NCI-H460 (cell line): ENCODE measurements around the gene SYNPR. TPM values are rescaled to one million over a fixed set of nuclear protein-coding genes. Genes with fewer than 3 reads are reported as not detected.
A peak's percentile ranks its signal among the peaks of the same experiment; 100 is the strongest.

Source experiments
- DNase-seq: peaks from one replicate; pipeline ENCODE4 v3.0.0-alpha.2; 2016; ENCODE audit warnings: low read depth; ENCODE audit errors: extremely low read depth
- total RNA-seq: library from RNA; depleted of rRNA; stranded (reverse); fragments of >200 nt; shearing (Covaris generic); gene quantifications from 2 replicates; pipeline ENCODE4 v1.2.3, GENCODE V29; 2014

Gene SYNPR
- total RNA-seq, 1 experiment from 2014 or later: not detected

DNA sequence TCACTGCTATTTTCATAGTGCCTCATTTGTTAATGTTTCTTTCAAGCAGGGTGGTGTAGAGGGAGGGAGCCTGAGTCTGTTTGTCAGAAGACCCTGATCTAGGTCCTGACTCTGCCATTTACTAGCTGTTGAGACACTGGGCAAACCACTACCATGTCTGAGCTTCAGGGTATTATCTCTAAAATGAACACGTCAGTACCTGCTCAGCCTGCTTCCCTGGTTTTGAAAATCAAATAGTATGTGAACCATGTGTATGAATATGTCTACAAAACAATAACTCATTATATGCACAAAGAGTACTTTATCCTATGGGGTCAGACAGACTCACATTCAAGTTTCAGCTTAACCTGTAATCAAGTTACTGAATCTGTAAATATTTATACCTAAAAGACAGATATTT, 25.1 kb downstream of the SYNPR start:
- DNase-seq: no peak

- no peak for DNase-seq
Measured at GRCh38 chr3:63304421-63304820, 26.3 kb downstream of the SYNPR start.

DNA sequence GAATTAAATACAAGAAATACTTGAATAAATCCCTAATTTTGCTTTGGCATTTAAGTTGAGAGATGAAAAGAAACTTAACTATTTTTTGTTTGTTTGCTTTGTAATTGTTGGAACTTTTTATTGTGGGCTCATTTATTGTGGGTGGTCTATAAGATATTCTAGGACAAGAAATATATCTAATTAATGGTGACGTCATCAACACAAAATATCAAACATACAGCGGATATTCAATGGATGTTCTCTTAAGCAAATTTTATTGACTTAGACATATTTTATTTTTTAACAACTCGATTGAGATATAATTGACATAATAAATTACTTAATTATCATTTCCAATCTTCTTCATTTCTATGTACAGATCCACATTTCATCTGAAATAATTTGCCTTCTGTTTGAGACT, 30.0 kb downstream of the SYNPR start:
- DNase-seq: no peak

DNA sequence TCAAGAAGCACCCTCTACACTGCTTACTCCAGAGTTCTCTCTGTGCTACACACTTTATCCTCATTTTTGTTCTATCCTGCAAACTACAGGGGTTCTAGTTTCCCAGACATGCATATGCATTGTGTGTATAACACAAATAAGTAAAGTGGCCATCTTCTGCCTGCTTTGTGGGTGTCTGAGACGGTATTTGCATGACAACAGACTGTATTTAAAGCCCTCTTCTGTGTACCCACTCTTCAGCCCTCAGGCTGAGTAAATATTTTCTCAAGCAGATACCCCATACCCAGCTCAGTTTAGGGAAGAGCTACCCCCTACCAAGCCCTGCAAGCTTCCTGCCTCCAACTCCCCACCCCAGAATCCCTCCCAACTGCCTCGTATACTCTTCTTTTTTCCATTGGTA, 31.7 kb downstream of the SYNPR start:
- no peak for DNase-seq

DNA sequence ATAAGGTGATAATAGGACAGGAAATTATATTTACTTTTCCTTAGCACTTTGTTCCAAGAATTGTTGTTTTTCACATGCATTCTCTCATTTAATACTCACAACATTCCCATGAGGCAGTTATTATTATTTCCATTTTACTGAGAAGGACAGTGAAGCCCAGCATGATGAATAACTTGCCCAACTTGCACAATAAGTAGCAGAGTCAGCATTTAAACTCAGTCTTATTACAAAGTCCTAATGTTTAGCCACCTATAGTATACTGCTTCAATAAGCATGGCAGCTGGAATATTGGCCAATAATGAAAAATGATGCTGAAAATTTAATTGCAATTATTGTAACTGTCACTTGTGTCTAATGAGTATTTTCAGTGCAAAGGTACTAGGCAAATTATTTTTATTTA, 45.7 kb downstream of the SYNPR start:
- no peak for DNase-seq

DNA sequence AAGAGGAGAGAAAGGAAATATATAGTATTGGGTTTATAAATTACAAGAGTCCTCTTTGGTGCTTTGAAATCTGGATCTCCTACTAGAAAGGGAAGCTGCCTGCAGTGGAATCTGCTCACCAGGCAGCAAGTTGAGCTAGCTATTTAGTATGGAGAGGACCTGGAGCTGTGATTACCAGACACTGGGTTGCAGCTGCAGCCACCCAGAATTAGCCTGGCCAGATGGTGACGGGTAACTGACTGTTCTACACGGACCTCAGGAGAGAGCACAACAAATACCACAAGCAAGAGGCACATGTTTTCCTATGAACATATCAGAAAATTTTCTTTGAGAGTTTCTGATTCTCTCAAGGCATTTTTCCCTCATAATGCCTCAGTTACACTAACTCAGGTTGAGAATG, 46.5 kb downstream of the SYNPR start:
- DNase-seq: no peak

- DNase-seq: no peak
Measured at GRCh38 chr3:63325386-63325785, 47.3 kb downstream of the SYNPR start.

DNA sequence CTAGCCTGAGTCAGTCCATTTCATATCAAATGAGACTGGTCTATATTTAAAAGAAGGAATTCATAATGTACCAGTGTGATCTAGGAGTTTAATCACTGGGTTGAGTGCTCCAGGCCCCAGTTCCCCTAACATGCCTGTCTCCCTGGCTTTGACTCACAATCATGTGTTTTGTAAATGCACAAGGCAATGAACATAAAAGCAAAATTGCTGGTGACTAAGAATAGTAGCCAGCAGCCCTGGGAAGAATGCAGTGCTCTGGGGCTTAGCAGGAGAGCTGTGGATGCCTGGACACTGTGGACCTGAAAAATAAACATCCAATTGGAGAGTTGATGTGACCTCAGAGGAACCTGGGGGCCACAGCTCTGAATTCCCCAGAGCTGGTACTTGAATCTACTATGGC, 50.3 kb downstream of the SYNPR start:
- DNase-seq: no peak

DNA sequence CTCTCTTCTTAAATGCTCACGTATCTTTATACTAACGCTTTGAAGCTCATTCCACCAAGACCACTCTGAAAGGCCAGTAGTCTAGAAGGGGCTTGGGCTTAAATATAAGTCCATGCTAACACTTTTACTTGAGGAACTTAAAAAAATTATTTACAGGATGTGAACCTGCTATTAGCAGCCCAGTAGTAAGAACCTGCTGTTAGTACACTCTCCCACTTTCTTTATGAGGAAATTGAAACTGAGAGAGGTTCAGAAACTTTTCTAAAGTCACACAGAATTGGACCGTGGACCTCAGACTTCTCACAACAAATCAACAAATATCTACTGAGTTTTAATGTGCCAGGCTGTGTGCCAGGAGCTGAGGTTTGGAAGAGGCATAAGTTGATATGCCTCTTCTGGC, 53.4 kb downstream of the SYNPR start:
- DNase-seq: no peak

GRCh38 chr3:63333815-63334214, 55.7 kb downstream of the SYNPR start:
- DNase-seq: no peak

DNA sequence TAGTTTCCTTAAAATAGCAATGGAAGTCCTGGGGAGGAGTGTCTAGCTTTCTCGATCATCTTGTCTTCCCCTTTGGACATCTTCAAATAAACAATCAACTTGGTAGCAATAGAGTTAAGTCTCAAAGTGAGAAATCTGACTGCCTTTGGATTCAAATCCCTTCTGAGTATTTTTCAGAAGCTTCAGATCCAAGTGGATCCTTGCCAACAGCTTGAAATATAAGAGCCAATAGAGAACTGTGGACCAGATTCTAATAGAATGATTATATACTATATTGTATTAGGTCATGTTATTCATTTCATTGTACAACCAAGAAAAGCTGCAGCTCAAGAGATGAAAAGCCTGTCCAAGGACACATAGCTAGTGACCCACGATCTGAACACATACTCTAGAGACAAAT, 60.2 kb downstream of the SYNPR start:
- DNase-seq: no peak

DNA sequence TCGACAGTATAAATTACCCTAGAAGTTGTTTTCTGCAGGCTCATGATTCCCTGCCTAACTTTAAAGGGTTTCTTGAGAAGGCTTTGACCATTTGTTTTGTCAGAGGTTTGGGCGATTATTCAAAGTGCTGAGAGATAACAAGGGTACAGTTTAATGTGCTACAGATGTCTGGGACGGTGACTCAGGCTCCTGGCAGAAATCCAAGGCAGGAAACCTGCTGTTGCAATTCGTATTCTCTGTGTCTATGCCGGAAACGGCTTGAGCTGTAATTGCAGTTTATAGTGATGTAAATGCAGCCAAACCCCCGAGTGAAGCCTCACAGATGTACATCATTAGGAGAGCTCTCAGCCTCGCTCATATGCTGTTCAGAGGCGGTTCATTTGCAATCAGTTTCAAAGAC, 65.6 kb downstream of the SYNPR start:
- DNase-seq: peak; percentile 83

DNA sequence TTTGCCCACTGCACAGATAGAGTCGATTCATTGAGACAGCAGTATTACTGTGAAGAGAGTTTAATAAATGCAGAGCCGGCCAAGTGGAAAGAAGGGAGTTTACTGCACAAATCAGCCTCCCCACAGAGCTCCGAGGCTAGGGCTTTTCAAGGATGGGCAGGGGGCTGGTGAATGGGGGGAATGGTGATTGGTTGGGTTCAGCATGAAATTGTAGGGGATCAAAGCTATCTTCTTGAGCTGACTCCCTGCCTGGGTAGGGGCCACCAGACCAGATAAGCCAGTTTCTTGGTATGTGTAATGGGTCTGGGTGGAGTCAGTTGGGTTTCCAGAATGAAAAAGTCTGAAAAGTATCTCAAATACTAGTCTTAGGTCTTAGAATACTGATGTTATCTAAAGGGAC, 66.6 kb downstream of the SYNPR start:
- DNase-seq: no peak

- peak; percentile 61 for DNase-seq
Measured at GRCh38 chr3:63349583-63350573, 71.8 kb downstream of the SYNPR start.

DNA sequence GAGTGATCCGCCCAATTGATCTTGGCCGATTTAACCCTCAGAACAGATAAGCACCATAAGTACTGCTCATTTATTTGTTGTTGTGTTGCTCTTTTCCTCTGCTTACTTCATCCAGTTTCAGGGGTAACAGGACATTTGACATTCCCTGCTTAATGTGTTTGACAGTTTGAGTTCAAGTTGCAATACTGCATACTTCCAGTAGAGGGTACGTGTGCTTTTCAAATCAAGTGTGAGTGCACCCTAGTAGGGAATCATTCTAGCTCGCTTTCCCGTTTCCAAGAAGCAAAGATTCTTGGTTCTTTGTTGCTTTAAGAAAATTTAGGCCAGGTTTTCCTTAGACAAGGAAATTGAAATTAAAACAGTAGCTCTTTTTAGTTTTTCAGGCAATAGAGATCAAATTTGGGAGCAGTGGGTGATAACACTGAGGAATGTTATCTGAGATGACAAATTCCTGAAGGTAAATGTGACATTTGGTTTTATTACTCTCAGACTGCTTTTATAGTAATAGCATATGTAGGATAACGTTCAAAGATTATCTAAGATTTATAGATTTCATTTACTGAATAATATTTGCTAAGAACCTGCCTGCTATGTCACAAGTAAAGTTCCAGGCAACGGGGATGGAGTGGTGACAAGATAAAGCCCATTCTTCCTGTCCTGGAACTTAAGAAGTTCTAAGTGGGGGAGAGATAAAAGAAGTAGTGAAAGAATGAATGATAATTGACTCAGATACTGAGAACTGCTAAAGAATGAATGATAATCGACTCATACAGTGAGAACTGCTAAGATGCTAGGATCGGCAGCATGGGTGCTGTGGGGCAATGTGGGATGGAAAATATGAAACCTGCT, 73.3 kb downstream of the SYNPR start:
- DNase-seq: peak; percentile 56

DNA sequence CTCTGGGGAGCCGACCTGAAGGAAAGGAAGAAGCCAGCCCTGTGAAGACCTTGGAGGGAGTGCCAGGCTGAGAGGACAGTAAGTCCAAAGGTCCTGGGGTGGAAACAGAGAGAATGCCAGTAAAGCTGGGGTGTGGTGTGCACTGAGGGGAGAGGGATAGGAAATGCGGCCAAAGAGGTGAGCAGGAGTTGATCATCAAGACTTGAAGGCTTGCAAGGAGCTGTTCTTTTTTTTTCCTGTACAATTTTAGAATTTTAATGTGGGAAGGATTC, 73.8 kb downstream of the SYNPR start:
- DNase-seq: no peak

- no peak for DNase-seq
Measured at GRCh38 chr3:63353383-63353782, 75.3 kb downstream of the SYNPR start.

DNA sequence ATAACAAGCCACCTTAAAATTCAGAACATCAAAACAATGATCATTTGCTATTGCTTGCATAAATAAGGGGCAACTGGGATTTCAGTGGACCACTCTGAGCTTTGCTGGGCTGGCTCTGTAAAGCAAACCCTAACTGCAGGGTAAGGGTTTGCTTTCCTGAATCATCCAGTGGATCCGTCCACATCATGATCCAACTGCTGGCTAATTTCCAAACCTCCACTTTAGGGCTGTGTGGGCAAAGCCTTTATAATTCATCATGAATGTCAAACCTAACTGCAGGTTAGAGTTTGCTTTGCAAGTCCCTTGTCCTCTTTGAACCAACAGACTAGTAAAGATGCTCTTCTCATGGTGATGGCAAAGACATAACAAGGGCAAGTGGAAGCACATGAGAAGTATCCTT, 76.1 kb downstream of the SYNPR start:
- DNase-seq: no peak

GRCh38 chr3:63355809-63356208, 77.7 kb downstream of the SYNPR start:
- no peak for DNase-seq

DNA sequence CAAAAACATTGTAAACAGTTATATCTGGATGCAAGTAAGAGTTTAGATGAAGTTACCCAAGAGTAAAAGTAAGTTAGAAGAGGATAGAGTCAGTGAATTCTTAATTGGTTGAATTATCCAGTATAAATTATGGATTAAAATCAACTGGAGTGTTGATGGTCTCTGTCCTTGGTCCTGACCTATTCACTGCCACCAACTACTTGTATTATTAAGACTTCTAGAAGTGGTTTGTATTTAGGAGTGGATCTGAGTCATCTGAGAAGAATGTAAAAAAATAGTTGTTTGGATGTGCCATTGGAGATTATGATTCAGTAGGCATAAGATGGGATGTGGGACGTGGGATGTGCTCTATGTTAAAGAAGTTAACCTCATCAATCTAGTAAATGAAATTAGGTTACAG, 86.4 kb downstream of the SYNPR start:
- DNase-seq: no peak

- no peak for DNase-seq
Measured at GRCh38 chr3:63364910-63365309, 86.8 kb downstream of the SYNPR start.

DNA sequence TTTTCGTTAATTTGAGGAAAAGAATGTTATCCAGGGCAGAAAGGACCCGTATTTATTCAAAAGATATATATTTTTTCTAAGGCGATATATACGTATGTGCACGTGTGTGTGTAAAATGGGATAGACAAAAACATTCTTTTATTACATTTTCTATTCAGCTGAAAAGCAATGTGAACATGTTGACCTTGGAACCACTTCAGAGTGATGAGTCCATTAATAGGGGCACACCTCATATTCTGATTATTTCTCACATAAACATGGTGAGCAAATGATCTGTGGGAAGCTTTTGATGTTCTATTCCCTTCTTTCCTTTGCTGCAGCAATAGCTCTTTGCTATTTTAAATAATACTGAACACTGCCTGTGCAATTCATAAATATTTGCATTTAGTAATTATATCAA, 87.6 kb downstream of the SYNPR start:
- no peak for DNase-seq
